ENCODE results near the gene SMARCA4. TPM values are rescaled to one million over a fixed set of nuclear protein-coding genes. Genes with fewer than 3 reads are reported as not detected.

The SMARCA4 gene
- polyA plus RNA-seq, 1 donor, result 91.4 TPM

GRCh38 chr19:11033251-11033650, 72.4 kb downstream of the SMARCA4 start:
- DNase-seq (ENCODE audit: low read depth), result no peak

DNA sequence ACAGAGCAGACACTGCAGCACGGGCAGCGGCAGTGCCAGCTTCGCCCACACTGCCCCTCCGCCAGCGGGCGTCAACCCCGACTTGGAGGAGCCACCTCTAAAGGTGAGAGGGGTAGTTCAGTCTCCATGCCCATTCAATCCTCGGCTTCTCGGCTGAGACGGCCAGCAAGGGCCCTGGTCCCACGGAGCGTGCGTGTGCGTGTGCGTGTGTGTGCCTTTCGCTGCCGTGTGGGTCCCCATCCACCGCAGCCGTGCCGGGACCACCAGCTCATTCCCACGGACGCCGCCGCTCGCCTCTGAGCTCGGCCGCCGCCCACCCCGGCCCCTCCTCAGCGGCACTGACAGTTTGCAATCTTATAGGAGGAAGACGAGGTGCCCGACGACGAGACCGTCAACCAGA, 72.9 kb downstream of the SMARCA4 start:
- DNase-seq (ENCODE audit: low read depth), result no peak

DNA sequence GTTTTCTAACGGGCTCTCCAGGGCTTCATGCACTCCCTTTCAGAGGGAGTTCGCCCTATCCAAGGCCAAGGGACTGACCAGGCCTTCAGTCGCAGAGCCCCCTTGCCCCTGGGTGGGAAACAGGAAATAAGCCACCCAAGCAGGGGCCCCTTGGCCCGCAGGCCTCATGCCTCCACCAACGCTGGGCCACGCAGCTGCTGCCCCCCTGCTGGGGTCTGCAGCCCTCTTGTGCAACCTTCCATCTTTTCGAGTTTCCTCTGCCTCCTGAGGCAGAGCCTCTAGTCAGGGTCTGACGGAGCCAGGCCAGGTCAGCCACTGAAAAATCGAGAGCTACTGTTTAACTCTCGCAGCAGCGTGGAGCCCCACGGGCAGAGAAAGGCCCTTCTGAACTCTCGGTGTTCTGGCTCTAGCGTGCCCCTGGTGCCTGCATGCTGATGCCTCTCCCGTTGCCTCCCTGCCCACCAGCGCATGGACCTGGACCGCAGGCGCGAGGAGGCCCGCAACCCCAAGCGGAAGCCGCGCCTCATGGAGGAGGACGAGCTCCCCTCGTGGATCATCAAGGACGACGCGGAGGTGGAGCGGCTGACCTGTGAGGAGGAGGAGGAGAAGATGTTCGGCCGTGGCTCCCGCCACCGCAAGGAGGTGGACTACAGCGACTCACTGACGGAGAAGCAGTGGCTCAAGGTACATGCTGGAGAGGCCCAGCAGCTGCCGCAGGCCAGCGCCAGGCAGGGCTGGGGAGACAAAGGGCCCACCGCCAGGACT, 73.8 kb downstream of the SMARCA4 start:
- DNase-seq (ENCODE audit: low read depth), result no peak

- DNase-seq (ENCODE audit: low read depth), result peak; percentile 70
Observed at GRCh38 chr19:11035441-11036377, 74.9 kb downstream of the SMARCA4 start.

GRCh38 chr19:11038511-11038910, 77.7 kb downstream of the SMARCA4 start:
- DNase-seq (ENCODE audit: low read depth), result no peak

DNA sequence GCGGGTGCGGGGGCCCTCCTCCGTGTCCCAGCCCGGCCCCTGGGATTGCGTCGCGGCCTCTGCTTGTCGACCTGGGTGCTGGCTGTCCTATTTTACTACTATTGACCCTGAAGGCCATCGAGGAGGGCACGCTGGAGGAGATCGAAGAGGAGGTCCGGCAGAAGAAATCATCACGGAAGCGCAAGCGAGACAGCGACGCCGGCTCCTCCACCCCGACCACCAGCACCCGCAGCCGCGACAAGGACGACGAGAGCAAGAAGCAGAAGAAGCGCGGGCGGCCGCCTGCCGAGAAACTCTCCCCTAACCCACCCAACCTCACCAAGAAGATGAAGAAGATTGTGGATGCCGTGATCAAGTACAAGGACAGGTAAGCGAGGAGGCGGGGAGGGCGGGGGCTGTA, 80.4 kb downstream of the SMARCA4 start:
- DNase-seq (ENCODE audit: low read depth), result no peak

GRCh38 chr19:11041966-11042627, 81.3 kb downstream of the SMARCA4 start:
- no peak for DNase-seq (ENCODE audit: low read depth)

DNA sequence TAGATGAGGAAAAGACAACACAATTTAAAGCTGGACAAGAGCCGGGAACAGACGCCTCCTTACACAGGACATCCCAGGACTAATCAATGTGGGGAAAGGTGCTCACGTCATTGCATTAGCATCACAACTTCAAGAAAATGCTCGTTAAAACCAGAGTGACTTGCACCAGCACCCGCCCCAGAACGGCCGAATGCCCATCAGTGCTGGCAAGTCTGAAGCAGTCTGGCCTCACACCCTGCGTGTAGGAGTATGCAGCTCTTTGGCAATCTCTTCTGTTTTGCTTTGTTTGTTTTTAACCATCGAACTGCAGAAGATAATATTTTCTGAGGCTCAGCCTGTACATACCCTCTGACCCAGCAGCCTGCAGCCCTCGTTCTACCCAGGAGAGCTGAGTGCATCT, 83.6 kb downstream of the SMARCA4 start:
- no peak for DNase-seq (ENCODE audit: low read depth)

GRCh38 chr19:11045536-11045935, 84.7 kb downstream of the SMARCA4 start:
- no peak for DNase-seq (ENCODE audit: low read depth)

- DNase-seq (ENCODE audit: low read depth), result no peak
Observed at GRCh38 chr19:11046605-11047354, 86.0 kb downstream of the SMARCA4 start.

GRCh38 chr19:11047866-11048265, 87.0 kb downstream of the SMARCA4 start:
- no peak for DNase-seq (ENCODE audit: low read depth)

DNA sequence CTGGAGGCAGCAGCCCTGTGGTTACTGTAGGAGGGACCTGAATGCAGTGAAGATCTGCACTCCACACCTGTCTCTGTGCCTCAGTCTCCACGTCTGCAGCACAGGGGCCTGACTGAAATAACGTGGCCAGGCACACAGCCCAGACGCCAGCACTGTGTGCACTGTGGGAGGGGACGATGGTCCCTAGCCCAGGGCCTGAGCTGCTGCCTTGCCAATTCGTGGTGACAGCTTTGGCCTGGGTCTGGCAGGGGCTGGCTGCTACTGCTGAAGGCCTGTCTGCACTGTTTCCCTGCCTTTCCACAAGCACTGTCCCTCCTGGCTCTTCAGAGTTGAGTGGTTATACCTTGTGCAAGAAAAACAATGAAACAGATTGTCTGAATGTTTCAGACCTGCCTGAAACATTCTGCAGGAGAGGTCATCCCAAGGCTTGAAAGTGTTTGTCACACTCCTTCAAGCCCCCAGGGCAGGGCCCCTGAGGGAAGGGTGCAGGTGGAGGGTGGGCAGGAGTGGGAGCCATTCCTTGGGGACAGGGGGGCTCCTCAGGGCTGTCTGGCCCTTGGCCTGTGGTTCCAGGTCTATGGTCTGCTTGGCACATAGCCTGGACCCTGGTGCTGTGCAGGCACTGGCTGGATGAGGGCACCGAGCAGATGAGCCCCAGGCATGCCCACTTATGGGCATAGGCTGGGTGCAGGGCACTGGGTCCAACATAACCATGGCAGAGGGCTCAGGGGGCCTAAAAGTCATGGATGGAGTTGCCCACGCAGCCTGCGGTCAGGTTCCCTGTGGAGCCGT, 89.7 kb downstream of the SMARCA4 start:
- no peak for DNase-seq (ENCODE audit: low read depth)

- peak; percentile 28 for DNase-seq (ENCODE audit: low read depth)
Observed at GRCh38 chr19:11053817-11054195, 93.0 kb downstream of the SMARCA4 start.

- no peak for DNase-seq (ENCODE audit: low read depth)
Observed at GRCh38 chr19:11054200-11054599, 93.4 kb downstream of the SMARCA4 start.

GRCh38 chr19:11054628-11055027, 93.8 kb downstream of the SMARCA4 start:
- no peak for DNase-seq (ENCODE audit: low read depth)

GRCh38 chr19:11058246-11059030, 97.6 kb downstream of the SMARCA4 start:
- DNase-seq (ENCODE audit: low read depth), result no peak

- no peak for DNase-seq (ENCODE audit: low read depth)
Observed at GRCh38 chr19:11059511-11060358, 98.9 kb downstream of the SMARCA4 start.

- DNase-seq (ENCODE audit: low read depth), result no peak
Observed at GRCh38 chr19:11061952-11062351, 101.1 kb downstream of the SMARCA4 start.

DNA sequence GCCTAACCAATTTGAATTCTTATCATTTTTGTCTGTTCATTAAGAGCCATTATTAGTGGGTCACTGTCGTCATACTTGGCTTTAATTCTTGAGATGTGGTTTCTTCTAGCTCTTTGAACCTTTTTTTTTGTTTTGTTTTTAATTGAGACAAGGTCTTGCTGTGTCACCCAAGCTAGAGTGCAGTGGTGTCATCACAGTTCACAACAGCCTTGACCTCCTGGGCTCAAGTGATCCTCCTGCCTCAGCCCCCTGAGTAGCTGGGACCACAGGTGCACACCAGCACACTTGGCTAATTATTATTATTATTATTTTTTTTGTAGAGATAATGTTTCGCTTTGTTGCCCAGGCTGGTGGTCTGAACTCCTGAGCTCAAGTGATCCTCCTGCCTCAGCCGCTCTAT, 102.6 kb downstream of the SMARCA4 start:
- DNase-seq (ENCODE audit: low read depth), result no peak

Data from forelimb muscle (tissue), 1 donor.